HL-60/S4 treated with phorbol 12-myristate 13-acetate at 8.2 ng/mL for 4 days and 3 days (cell line): Measurements from ENCODE around the gene PELI1.
"Not testable (repeated sequence)": the region's sequence is repeated elsewhere in the genome, so short reads cannot be mapped to it uniquely, and the experiment has no call there.

ENCODE experiments used
- in situ Hi-C: fragments of 300-500 bp; cut with MboI; formaldehyde crosslinking; loops from 2 replicates; pipeline ENCODE4 v1.15.0; 2022; ENCODE audit warnings: low sequenced_read_pairs

PELI1 gene

GRCh38 chr2:64090264-64090663 lies 54.0 kb downstream of the PELI1 start:
- in situ Hi-C loops = no loop called here

GRCh38 chr2:64086347-64087082 lies 57.7 kb downstream of the PELI1 start:
- in situ Hi-C loops = no loop called here

- in situ Hi-C loops = no loop called here
Observed at GRCh38 chr2:64085936-64086335, 58.3 kb downstream of the PELI1 start.

- in situ Hi-C loops = no loop called here
Observed at GRCh38 chr2:64081046-64081445, 63.2 kb downstream of the PELI1 start.

GRCh38 chr2:64080179-64080578 lies 64.0 kb downstream of the PELI1 start:
- in situ Hi-C loops = no loop called here

- in situ Hi-C loops = not testable (repeated sequence)
Observed at GRCh38 chr2:64079688-64080087, 64.5 kb downstream of the PELI1 start.

GRCh38 chr2:64076828-64077227 lies 67.4 kb downstream of the PELI1 start:
- in situ Hi-C loops = not testable (repeated sequence)

- in situ Hi-C loops = loop anchor here (25.0 kb wide), 2 partner anchors 413 to 813 kb away; no protein-coding TSS in a partner anchor
Observed at GRCh38 chr2:64074616-64075015, 69.6 kb downstream of the PELI1 start.

GRCh38 chr2:64067326-64067725 lies 76.9 kb downstream of the PELI1 start:
- in situ Hi-C loops = loop anchor here (25.0 kb wide), 2 partner anchors 420 to 820 kb away; no protein-coding TSS in a partner anchor

- in situ Hi-C loops = loop anchor here (25.0 kb wide), 2 partner anchors 422 to 822 kb away; no protein-coding TSS in a partner anchor
Observed at GRCh38 chr2:64065516-64065915, 78.7 kb downstream of the PELI1 start.

- in situ Hi-C loops = loop anchor here (25.0 kb wide), 2 partner anchors 423 to 823 kb away; no protein-coding TSS in a partner anchor
Observed at GRCh38 chr2:64063924-64064331, 80.3 kb downstream of the PELI1 start.

GRCh38 chr2:64063454-64063853 lies 80.8 kb downstream of the PELI1 start:
- in situ Hi-C loops = loop anchor here (25.0 kb wide), 2 partner anchors 424 to 824 kb away; no protein-coding TSS in a partner anchor

GRCh38 chr2:64062840-64063239 lies 81.4 kb downstream of the PELI1 start:
- in situ Hi-C loops = loop anchor here (25.0 kb wide), 2 partner anchors 424 to 824 kb away; no protein-coding TSS in a partner anchor

- in situ Hi-C loops = loop anchor here (25.0 kb wide), 2 partner anchors 428 to 828 kb away; no protein-coding TSS in a partner anchor
Observed at GRCh38 chr2:64059270-64059669, 85.0 kb downstream of the PELI1 start.

- in situ Hi-C loops = loop anchor here (25.0 kb wide), 2 partner anchors 431 to 831 kb away; no protein-coding TSS in a partner anchor
Observed at GRCh38 chr2:64056021-64056420, 88.2 kb downstream of the PELI1 start.

- in situ Hi-C loops = loop anchor here (25.0 kb wide), 2 partner anchors 433 to 833 kb away; no protein-coding TSS in a partner anchor
Observed at GRCh38 chr2:64054161-64054915, 89.9 kb downstream of the PELI1 start.

- in situ Hi-C loops = loop anchor here (25.0 kb wide), 2 partner anchors 435 to 835 kb away; no protein-coding TSS in a partner anchor
Observed at GRCh38 chr2:64052463-64053241, 91.6 kb downstream of the PELI1 start.

GRCh38 chr2:64049633-64050220 lies 94.5 kb downstream of the PELI1 start:
- in situ Hi-C loops = loop anchor here (10.0 to 25.0 kb wide), 3 partner anchors 275 to 838 kb away; no protein-coding TSS in a partner anchor

GRCh38 chr2:64045938-64046337 lies 98.3 kb downstream of the PELI1 start:
- in situ Hi-C loops = loop anchor here (10.0 kb wide), 1 partner anchor 279 kb away; no protein-coding TSS in a partner anchor
